DMS79 (cell line): ENCODE measurements around the gene DPEP1.

Experiments
- DNase-seq: peaks from one replicate; lab custom pipeline; 2025; lab: John Stamatoyannopoulos, UW

The DPEP1 gene

GRCh38 chr16:89687092-89687940 is 73.9 kb downstream of the DPEP1 start:
- peak; percentile 7 for DNase-seq
